ENCODE results near the gene ZNF648.
A peak's percentile ranks its signal among the peaks of the same experiment; 100 is the strongest.

ZNF648 gene

DNA sequence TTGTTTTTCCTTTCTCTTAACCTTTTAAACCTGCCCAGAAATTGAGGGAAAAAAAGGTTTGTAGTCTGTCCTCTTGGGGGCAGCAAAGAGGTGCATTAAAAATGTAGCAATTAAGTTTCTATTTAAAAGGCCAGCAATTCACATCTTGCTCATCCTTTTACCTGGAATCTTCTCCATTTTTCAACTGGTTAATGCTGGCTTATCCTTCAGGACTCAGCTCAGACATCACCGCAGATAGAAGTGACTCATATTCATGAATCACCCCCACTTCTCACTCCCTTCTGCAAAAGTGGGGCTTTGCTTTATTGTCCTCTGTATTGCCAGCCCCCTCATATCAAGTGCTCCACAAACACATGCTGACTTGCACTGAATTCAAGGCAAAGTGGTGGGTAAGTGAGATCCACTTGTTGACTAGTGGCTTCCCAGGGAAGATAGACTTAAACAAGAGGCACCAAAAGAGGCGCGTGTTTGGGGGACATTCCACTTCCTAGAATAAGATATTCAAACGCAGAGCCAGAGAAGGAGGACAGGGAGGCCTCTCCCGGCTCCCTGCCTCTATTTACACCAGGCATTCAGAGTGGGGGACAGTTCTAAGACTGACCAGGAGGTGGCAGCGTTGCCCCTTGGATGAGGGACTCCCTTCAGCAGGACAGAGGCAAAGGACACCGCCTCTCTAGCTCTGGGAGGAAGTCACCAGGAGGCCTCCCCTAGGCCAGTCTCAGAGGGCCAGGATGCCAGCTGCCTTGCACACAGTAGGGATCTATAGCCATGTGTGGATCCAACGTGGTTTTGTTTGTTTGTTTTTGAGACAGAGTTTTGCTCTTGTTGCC lies 23.2 kb upstream of the ZNF648 start:
- TF ChIP-seq RAD21 (IDR thresholded peaks at IDR 0.05; ENCODE audit: low read depth): peak; percentile 98
- TF ChIP-seq CREB1 (IDR thresholded peaks at IDR 0.05; ENCODE audit: low read depth): no peak

DNA sequence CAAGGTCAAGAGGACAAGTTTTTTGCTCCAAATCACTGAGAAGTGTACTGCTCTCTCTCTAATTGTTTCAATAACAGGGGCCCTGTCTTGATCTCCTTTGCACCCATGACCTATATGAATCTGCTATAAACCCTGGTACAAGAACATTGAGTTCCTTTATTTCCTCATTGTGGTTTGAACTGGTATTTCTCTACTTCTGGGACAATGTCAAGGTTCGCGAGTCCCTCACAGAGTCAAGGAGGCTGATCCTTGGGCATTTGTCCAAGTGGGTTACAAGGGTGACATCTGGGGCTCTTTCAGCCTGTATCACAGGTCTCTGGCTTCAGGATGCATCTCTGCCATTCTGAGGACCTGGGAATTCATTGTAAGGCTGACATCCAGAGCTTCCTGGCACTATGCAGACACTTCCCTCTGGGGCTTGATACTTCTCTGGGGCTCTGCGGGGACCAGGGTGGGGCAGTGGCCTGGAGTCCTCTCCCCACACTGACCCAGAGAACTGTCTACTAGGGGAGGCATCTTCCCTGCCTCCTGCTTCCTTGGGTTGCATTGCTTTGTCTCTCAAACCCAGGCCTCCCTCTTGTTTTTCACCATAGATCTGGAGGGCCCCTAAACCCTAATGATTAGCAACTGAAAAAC lies 22.5 kb upstream of the ZNF648 start:
- TF ChIP-seq MAX (IDR thresholded peaks at IDR 0.05): no peak
- TF ChIP-seq TEAD4 (IDR thresholded peaks at IDR 0.05): no peak
- no peak for TF ChIP-seq TCF12 (IDR thresholded peaks at IDR 0.05; ENCODE audit: low read depth)
- no peak for TF ChIP-seq EGR1 (IDR thresholded peaks at IDR 0.05)
- no peak for TF ChIP-seq NFIC (IDR thresholded peaks at IDR 0.05)
- no peak for TF ChIP-seq YY1 (IDR thresholded peaks at IDR 0.05; ENCODE audit: low read depth)
- TF ChIP-seq TAF1 (IDR thresholded peaks at IDR 0.05; ENCODE audit: low read depth): no peak
- no peak for TF ChIP-seq EP300 (IDR thresholded peaks at IDR 0.05; ENCODE audit: borderline replicate concordance)
- no peak for TF ChIP-seq ZBTB7A (IDR thresholded peaks at IDR 0.05; ENCODE audit: low read depth)
- TF ChIP-seq CEBPB (IDR thresholded peaks at IDR 0.05): no peak
- no peak for TF ChIP-seq RAD21 (IDR thresholded peaks at IDR 0.05; ENCODE audit: low read depth)
- no peak for TF ChIP-seq CREB1 (IDR thresholded peaks at IDR 0.05; ENCODE audit: low read depth)
- TF ChIP-seq, protein P1, sequence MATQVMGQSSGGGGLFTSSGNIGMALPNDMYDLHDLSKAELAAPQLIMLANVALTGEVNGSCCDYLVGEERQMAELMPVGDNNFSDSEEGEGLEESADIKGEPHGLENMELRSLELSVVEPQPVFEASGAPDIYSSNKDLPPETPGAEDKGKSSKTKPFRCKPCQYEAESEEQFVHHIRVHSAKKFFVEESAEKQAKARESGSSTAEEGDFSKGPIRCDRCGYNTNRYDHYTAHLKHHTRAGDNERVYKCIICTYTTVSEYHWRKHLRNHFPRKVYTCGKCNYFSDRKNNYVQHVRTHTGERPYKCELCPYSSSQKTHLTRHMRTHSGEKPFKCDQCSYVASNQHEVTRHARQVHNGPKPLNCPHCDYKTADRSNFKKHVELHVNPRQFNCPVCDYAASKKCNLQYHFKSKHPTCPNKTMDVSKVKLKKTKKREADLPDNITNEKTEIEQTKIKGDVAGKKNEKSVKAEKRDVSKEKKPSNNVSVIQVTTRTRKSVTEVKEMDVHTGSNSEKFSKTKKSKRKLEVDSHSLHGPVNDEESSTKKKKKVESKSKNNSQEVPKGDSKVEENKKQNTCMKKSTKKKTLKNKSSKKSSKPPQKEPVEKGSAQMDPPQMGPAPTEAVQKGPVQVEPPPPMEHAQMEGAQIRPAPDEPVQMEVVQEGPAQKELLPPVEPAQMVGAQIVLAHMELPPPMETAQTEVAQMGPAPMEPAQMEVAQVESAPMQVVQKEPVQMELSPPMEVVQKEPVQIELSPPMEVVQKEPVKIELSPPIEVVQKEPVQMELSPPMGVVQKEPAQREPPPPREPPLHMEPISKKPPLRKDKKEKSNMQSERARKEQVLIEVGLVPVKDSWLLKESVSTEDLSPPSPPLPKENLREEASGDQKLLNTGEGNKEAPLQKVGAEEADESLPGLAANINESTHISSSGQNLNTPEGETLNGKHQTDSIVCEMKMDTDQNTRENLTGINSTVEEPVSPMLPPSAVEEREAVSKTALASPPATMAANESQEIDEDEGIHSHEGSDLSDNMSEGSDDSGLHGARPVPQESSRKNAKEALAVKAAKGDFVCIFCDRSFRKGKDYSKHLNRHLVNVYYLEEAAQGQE (IDR thresholded peaks at IDR 0.05; ENCODE audit: low read depth): no peak
- no peak for TF ChIP-seq FOXM1 (IDR thresholded peaks at IDR 0.05; ENCODE audit: borderline replicate concordance, low read depth)
- no peak for TF ChIP-seq USF1 (IDR thresholded peaks at IDR 0.05)

GRCh38 chr1:182080955-182081582 lies 19.6 kb upstream of the ZNF648 start:
- peak; percentile 66 for TF ChIP-seq RAD21 (IDR thresholded peaks at IDR 0.05; ENCODE audit: low read depth)
- TF ChIP-seq EGR1 (IDR thresholded peaks at IDR 0.05): no peak

DNA sequence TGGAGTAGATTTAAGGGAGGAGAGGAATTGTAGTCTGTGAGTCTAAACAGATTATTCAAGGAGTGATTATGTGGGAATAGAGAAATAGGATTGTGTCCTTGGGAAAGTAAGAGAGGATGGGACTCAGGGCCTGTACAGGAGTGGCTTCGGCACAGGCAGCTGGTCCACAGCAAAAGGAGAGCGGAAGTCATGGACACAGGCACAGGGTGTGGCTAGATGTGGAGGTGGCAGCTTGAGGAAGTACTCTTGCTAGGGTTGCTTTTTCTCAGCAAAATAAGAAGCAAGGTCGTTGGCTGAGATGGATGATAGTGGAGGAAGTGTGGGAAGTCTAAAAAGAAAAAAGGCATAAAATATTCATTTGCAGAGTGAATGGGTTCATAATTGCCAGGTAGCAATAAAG lies 18.5 kb upstream of the ZNF648 start:
- no peak for TF ChIP-seq MAX (IDR thresholded peaks at IDR 0.05)
- no peak for TF ChIP-seq YY1 (IDR thresholded peaks at IDR 0.05; ENCODE audit: low read depth)
- no peak for TF ChIP-seq TCF12 (IDR thresholded peaks at IDR 0.05; ENCODE audit: low read depth)
- no peak for TF ChIP-seq RAD21 (IDR thresholded peaks at IDR 0.05; ENCODE audit: low read depth)
- no peak for TF ChIP-seq EP300 (IDR thresholded peaks at IDR 0.05; ENCODE audit: borderline replicate concordance)
- no peak for TF ChIP-seq EGR1 (IDR thresholded peaks at IDR 0.05)
- TF ChIP-seq, protein P1 (IDR thresholded peaks at IDR 0.05; ENCODE audit: low read depth): no peak
- no peak for TF ChIP-seq TAF1 (IDR thresholded peaks at IDR 0.05; ENCODE audit: low read depth)
- no peak for TF ChIP-seq CEBPB (IDR thresholded peaks at IDR 0.05)
- no peak for TF ChIP-seq CREB1 (IDR thresholded peaks at IDR 0.05; ENCODE audit: low read depth)
- TF ChIP-seq NFIC (IDR thresholded peaks at IDR 0.05): no peak
- TF ChIP-seq FOXM1 (IDR thresholded peaks at IDR 0.05; ENCODE audit: borderline replicate concordance, low read depth): no peak
- no peak for TF ChIP-seq ZBTB7A (IDR thresholded peaks at IDR 0.05; ENCODE audit: low read depth)
- no peak for TF ChIP-seq TEAD4 (IDR thresholded peaks at IDR 0.05)
- TF ChIP-seq USF1 (IDR thresholded peaks at IDR 0.05): no peak

- TF ChIP-seq NFIC (IDR thresholded peaks at IDR 0.05) (no peak), TCF12 (IDR thresholded peaks at IDR 0.05; ENCODE audit: low read depth) (no peak), TAF1 (IDR thresholded peaks at IDR 0.05; ENCODE audit: low read depth) (no peak), ZBTB7A (IDR thresholded peaks at IDR 0.05; ENCODE audit: low read depth) (no peak), USF1 (IDR thresholded peaks at IDR 0.05) (no peak), MAX (IDR thresholded peaks at IDR 0.05) (no peak), CEBPB (IDR thresholded peaks at IDR 0.05) (no peak), EGR1 (IDR thresholded peaks at IDR 0.05) (no peak), EP300 (IDR thresholded peaks at IDR 0.05; ENCODE audit: borderline replicate concordance) (no peak), TEAD4 (IDR thresholded peaks at IDR 0.05) (no peak), CREB1 (IDR thresholded peaks at IDR 0.05; ENCODE audit: low read depth) (no peak), YY1 (IDR thresholded peaks at IDR 0.05; ENCODE audit: low read depth) (no peak)
Observed at GRCh38 chr1:182071924-182072323, 10.4 kb upstream of the ZNF648 start.
